ENCODE results near the gene FBL.
"Not testable (repeated sequence)": the region's sequence is repeated elsewhere in the genome, so short reads cannot be mapped to it uniquely, and the experiment has no call there.

The FBL gene

GRCh38 chr19:39816287-39817048, 29.7 kb downstream of the FBL start:
- TF ChIP-seq CTCF (IDR thresholded peaks at IDR 0.05; ENCODE audit: control insufficient read depth, insufficient read depth, low read depth, low read length, missing control alignments): no peak
- no peak for DNase-seq (ENCODE audit: low read depth)
- H3K4me3 ChIP-seq (ENCODE audit: control insufficient read depth, low read depth, low read length): no peak overlapping the region

- DNase-seq (ENCODE audit: low read depth): no peak
- TF ChIP-seq CTCF (IDR thresholded peaks at IDR 0.05; ENCODE audit: control insufficient read depth, insufficient read depth, low read depth, low read length, missing control alignments): no peak
- no peak overlapping the region for H3K4me3 ChIP-seq (ENCODE audit: control insufficient read depth, low read depth, low read length)
Observed at GRCh38 chr19:39814595-39814994, 31.6 kb downstream of the FBL start.

GRCh38 chr19:39814111-39814510, 32.1 kb downstream of the FBL start:
- not testable (repeated sequence) for DNase-seq (ENCODE audit: low read depth); H3K4me3 ChIP-seq (ENCODE audit: control insufficient read depth, low read depth, low read length)

- no peak overlapping the region for H3K4me3 ChIP-seq (ENCODE audit: control insufficient read depth, low read depth, low read length)
- no peak for TF ChIP-seq CTCF (IDR thresholded peaks at IDR 0.05; ENCODE audit: control insufficient read depth, insufficient read depth, low read depth, low read length, missing control alignments)
- no peak for DNase-seq (ENCODE audit: low read depth)
Observed at GRCh38 chr19:39813264-39813993, 32.8 kb downstream of the FBL start.

GRCh38 chr19:39811064-39811463, 35.1 kb downstream of the FBL start:
- no peak overlapping the region for H3K4me3 ChIP-seq (ENCODE audit: control insufficient read depth, low read depth, low read length)
- TF ChIP-seq CTCF (IDR thresholded peaks at IDR 0.05; ENCODE audit: control insufficient read depth, insufficient read depth, low read depth, low read length, missing control alignments): no peak
- no peak for DNase-seq (ENCODE audit: low read depth)

- DNase-seq (ENCODE audit: low read depth): no peak
- no peak for TF ChIP-seq CTCF (IDR thresholded peaks at IDR 0.05; ENCODE audit: control insufficient read depth, insufficient read depth, low read depth, low read length, missing control alignments)
- H3K4me3 ChIP-seq (ENCODE audit: control insufficient read depth, low read depth, low read length): no peak overlapping the region
Observed at GRCh38 chr19:39810424-39810823, 35.8 kb downstream of the FBL start.

GRCh38 chr19:39809368-39809767, 36.8 kb downstream of the FBL start:
- DNase-seq (ENCODE audit: low read depth): no peak
- H3K4me3 ChIP-seq (ENCODE audit: control insufficient read depth, low read depth, low read length): no peak overlapping the region
- TF ChIP-seq CTCF (IDR thresholded peaks at IDR 0.05; ENCODE audit: control insufficient read depth, insufficient read depth, low read depth, low read length, missing control alignments): no peak

- H3K4me3 ChIP-seq (ENCODE audit: control insufficient read depth, low read depth, low read length); DNase-seq (ENCODE audit: low read depth): not testable (repeated sequence)
Observed at GRCh38 chr19:39808688-39809087, 37.5 kb downstream of the FBL start.
